K562 (cell line): ENCODE results near the gene RERGL. TPM values are rescaled to one million over a fixed set of nuclear protein-coding genes. Genes with fewer than 3 reads are reported as not detected.
"Not testable (repeated sequence)": the region's sequence is repeated elsewhere in the genome, so short reads cannot be mapped to it uniquely, and the experiment has no call there.

Experiments used
- ATAC-seq: fragments of 200-7000 bp; cut with Tn5 transposase; 3 replicates; pipeline ENCODE4 v1.9.1; 2020; ENCODE audit warnings: moderate library complexity
- BruUV-seq: library from RNA; stranded (reverse); fragments of 400-500 nt; replicated peaks from 2 replicates; lab custom pipeline; 2021; lab: Mats Ljungman, UMichigan
- CTCF ChIA-PET: fragments of 300-600 bp; formaldehyde crosslinking; extraction: SDS; loops from one replicate; lab custom pipeline; 2021; ENCODE audit warnings: low intra/inter-chr PET ratio; lab: Yijun Ruan, JAX
- POLR2A ChIA-PET: fragments of 300-600, 350-650 bp; sonication (Branson Sonifier 250); formaldehyde crosslinking; extraction: SDS; loops from one replicate; lab custom pipeline; 2021; ENCODE audit warnings: antibody characterized with exemption, inconsistent platforms; lab: Yijun Ruan, JAX
- DNase-seq, 4 experiments: peaks; one replicate each; pipeline versions ENCODE4 v3.0.0 to v3.0.0-alpha.2; 2011 to 2018; ENCODE audit warnings: low spot score in 3 of 4, mixed read lengths in 3 of 4; ENCODE audit errors: extremely low read depth in 1 of 4
- FAIRE-seq: peaks from 2 replicates; lab custom pipeline; 2011; peaks lifted over from hg19 to GRCh38; lab: Jason Lieb, UNC
- H2AFZ ChIP-seq: 2 replicates; pipeline ENCODE4 v1.6.0; 2011; ENCODE audit warnings: low read depth, low read length, control low read depth, inconsistent platforms
- H3K27ac ChIP-seq: fragments of 200-600 bp; 3 replicates; pipeline ENCODE4 v1.8.0; 2011; ENCODE audit warnings: low read depth, mild to moderate bottlenecking, control low read depth, inconsistent platforms, low read length, moderate library complexity, mixed read lengths; ENCODE audit errors: extremely low read depth
- H3K27me3 ChIP-seq, 2 experiments: fragments of 300-600 bp in 1 of 2; 2 replicates in 1 of 2; 3 replicates in 1 of 2; pipeline versions ENCODE4 v1.6.0 to v1.8.0; 2011; ENCODE audit warnings: inconsistent platforms in 2 of 2, low read length in 2 of 2, mild to moderate bottlenecking in 1 of 2, mixed read lengths in 1 of 2, moderate library complexity in 1 of 2; ENCODE audit not compliant: control insufficient read depth in 2 of 2, insufficient read depth in 2 of 2
- H3K36me3 ChIP-seq: fragments of 300-600 bp; 3 replicates; pipeline ENCODE4 v1.8.0; 2011; ENCODE audit warnings: mild to moderate bottlenecking, low read length, inconsistent platforms; ENCODE audit not compliant: control insufficient read depth, insufficient read depth
- H3K4me1 ChIP-seq, 2 experiments: fragments of 200-600 bp in 1 of 2; replicated peaks in 1 of 2; 2 replicates in 1 of 2; 3 replicates in 1 of 2; pipeline versions ENCODE4 v1.5.1 to v1.8.0; 2011; ENCODE audit warnings: inconsistent platforms in 2 of 2, low read length in 2 of 2, mild to moderate bottlenecking in 1 of 2, mixed read lengths in 1 of 2, moderate library complexity in 1 of 2; ENCODE audit not compliant: control insufficient read depth in 2 of 2, insufficient read depth in 2 of 2
- H3K4me2 ChIP-seq: 2 replicates; pipeline ENCODE4 v1.6.1; 2011; ENCODE audit warnings: low read length, control low read depth, inconsistent platforms, mixed read lengths; ENCODE audit not compliant: insufficient read depth
- H3K4me3 ChIP-seq: fragments of 200-600 bp; sonication (generic), shearing (Covaris generic); 2 replicates; pipeline ENCODE4 v1.5.1; 2016; ENCODE audit warnings: control low read depth, inconsistent platforms
- H3K79me2 ChIP-seq: fragments of 200-600 bp; 3 replicates; pipeline ENCODE4 v1.8.0; 2011; ENCODE audit warnings: low read length, inconsistent platforms; ENCODE audit not compliant: control insufficient read depth, insufficient read depth
- H3K9ac ChIP-seq, 2 experiments: 2 replicates each; pipeline versions ENCODE4 v1.6.0 to v1.6.1; 2011; ENCODE audit warnings: low read depth in 2 of 2, low read length in 2 of 2, control low read depth in 1 of 2, inconsistent platforms in 1 of 2, mild to moderate bottlenecking in 1 of 2, mixed read lengths in 1 of 2; ENCODE audit not compliant: insufficient read depth in 1 of 2
- H3K9me1 ChIP-seq: one replicate; pipeline ENCODE4 v1.6.0; 2011; ENCODE audit warnings: inconsistent platforms, mild to moderate bottlenecking, low read length, moderate library complexity; ENCODE audit not compliant: control insufficient read depth, insufficient read depth
- H3K9me3 ChIP-seq: replicated peaks from 2 replicates; pipeline ENCODE4 v1.5.1; 2011; ENCODE audit warnings: low read depth, low read length, inconsistent platforms; ENCODE audit not compliant: control insufficient read depth, insufficient read depth
- H4K20me1 ChIP-seq: replicated peaks from 2 replicates; pipeline ENCODE4 v1.6.1; 2011; ENCODE audit warnings: low read length, inconsistent platforms, mixed read lengths; ENCODE audit not compliant: control insufficient read depth, insufficient read depth
- WGBS: fragments of 100-300 bp; shearing (Covaris generic); methylation state at CpG from one replicate; pipeline ENCODE4 v1.1.6; 2016; ENCODE audit warnings: low coverage, mixed read lengths; ENCODE audit not compliant: insufficient coverage; ENCODE audit errors: missing lambda C conversion rate; 5-methylcytosine and 5-hydroxymethylcytosine counted together
- in situ Hi-C: fragments of 300-500 bp; cut with MboI; formaldehyde crosslinking; loops from 4 replicates; pipeline ENCODE4 v1.15.0; 2018; ENCODE audit warnings: inconsistent platforms, mixed read lengths
- intact Hi-C: fragments of 100-400 bp; cut with micrococcal nuclease; formaldehyde crosslinking; loops from 2 replicates; pipeline ENCODE4 v1.14.2; 2022
- polyA plus RNA-seq, 8 experiments: library from polyadenylated mRNA; depleted of rRNA in 4 of 8; stranded (reverse) in 5 of 8; unstranded in 3 of 8; fragments of >200 nt; fragmentation: Nextera tagmentation in 2 of 8; fragmentation: Illumina TruSeq in 1 of 8; extraction: Ambion mirVana in 2 of 8; extraction: Trizol in 1 of 8; gene quantifications; 2 replicates each; pipeline versions ENCODE4 v1.2.1 to v1.2.3, GENCODE V29; 2011 to 2014; ENCODE audit warnings: inconsistent platforms in 1 of 8, missing spikeins in 1 of 8
- total RNA-seq, 7 experiments: library from RNA; depleted of rRNA in 6 of 7; stranded (reverse); fragments of >200 nt in 6 of 7; fragmentation: Illumina TruSeq in 2 of 7; extraction: Trizol in 2 of 7; gene quantifications; 2 replicates each; pipeline versions ENCODE4 v1.2.1 to v1.2.3, GENCODE V29; 2011 to 2021; ENCODE audit warnings: low replicate concordance in 1 of 7

Gene RERGL
- total and polyA plus RNA-seq, 9 of the 15 experiments (the other 6 are each of a cell fraction or from before 2014, with no cell fraction given), result 0.11 TPM; not detected in 8

- H3K9me3 ChIP-seq, H3K79me2 ChIP-seq, CTCF ChIA-PET, H3K36me3 ChIP-seq, H3K9ac ChIP-seq, intact Hi-C loops, H3K4me1 ChIP-seq, H3K4me3 ChIP-seq, H3K27me3 ChIP-seq, H2AFZ ChIP-seq, H3K27ac ChIP-seq, FAIRE-seq, H3K4me2 ChIP-seq, H4K20me1 ChIP-seq, ATAC-seq, DNase-seq, in situ Hi-C loops, POLR2A ChIA-PET, BruUV-seq, H3K9me1 ChIP-seq: not testable (repeated sequence)
- WGBS, result 58% methylated on average over 18 of the region's 27 CpGs
Observed at GRCh38 chr12:18040060-18040742, 49.8 kb downstream of the RERGL start.

Other genes starting within 250 kb of the RERGL start
- gene PIK3C2G, start 171.3 kb upstream of the RERGL start, total RNA-seq (2014; rRNA removed), result not detected in 2 replicates
- not detected in 2 replicates for gene PIK3C2G, start 171.3 kb upstream of the RERGL start, total RNA-seq (2014; rRNA removed; fragmentation: Illumina TruSeq; extraction: Trizol)
- not detected in 2 replicates for gene PIK3C2G, start 171.3 kb upstream of the RERGL start, total RNA-seq (2015; rRNA removed; fragmentation: Illumina TruSeq; extraction: Trizol)
- gene PIK3C2G, start 171.3 kb upstream of the RERGL start, total RNA-seq (2021), result not detected in 2 replicates
- gene PIK3C2G, start 171.3 kb upstream of the RERGL start, polyA plus RNA-seq (2011; rRNA removed), result not detected in 2 replicates
- not detected in 2 replicates for gene PIK3C2G, start 171.3 kb upstream of the RERGL start, polyA plus RNA-seq (2014; fragmentation: Illumina TruSeq; extraction: Trizol)
- gene PIK3C2G, start 171.3 kb upstream of the RERGL start, polyA plus RNA-seq (2014; fragmentation: Nextera tagmentation; extraction: Ambion mirVana), result not detected
- gene PIK3C2G, start 171.3 kb upstream of the RERGL start, polyA plus RNA-seq (2014; rRNA removed), result not detected in 2 replicates